KMS-11 (cell line): Measurements from ENCODE around the gene UPK1A.

Experiments used
- H2AFZ ChIP-seq: fragments of 200-600 bp; sonication (generic); 2 replicates; pipeline ENCODE4 v1.6.1; 2016; ENCODE audit warnings: antibody characterized with exemption, mixed run types, low read depth
- H3K27ac ChIP-seq: fragments of 200-600 bp; sonication (generic); 2 replicates; pipeline ENCODE4 v1.6.1; 2016; ENCODE audit warnings: mild to moderate bottlenecking, mixed run types
- H3K27me3 ChIP-seq: fragments of 200-600 bp; sonication (generic); 2 replicates; pipeline ENCODE4 v1.6.1; 2017; ENCODE audit warnings: mild to moderate bottlenecking, low read depth, mixed run types, moderate library complexity; ENCODE audit not compliant: insufficient read depth
- H3K36me3 ChIP-seq: fragments of 200-600 bp; sonication (generic); 2 replicates; pipeline ENCODE4 v1.6.1; 2017; ENCODE audit warnings: mild to moderate bottlenecking, mixed run types; ENCODE audit not compliant: insufficient read depth
- H3K4me1 ChIP-seq: fragments of 200-600 bp; sonication (generic); 2 replicates; pipeline ENCODE4 v1.6.1; 2016; ENCODE audit warnings: mild to moderate bottlenecking, low read depth, mixed run types; ENCODE audit not compliant: poor library complexity, severe bottlenecking
- H3K4me2 ChIP-seq: fragments of 200-600 bp; sonication (generic); 2 replicates; pipeline ENCODE4 v1.7.0; 2016; ENCODE audit warnings: mild to moderate bottlenecking, mixed run types
- H3K4me3 ChIP-seq: fragments of 200-600 bp; sonication (generic); IDR thresholded peaks from 2 replicates; pipeline ENCODE4 v1.6.1; 2017; ENCODE audit warnings: low read depth, low read length, mixed read lengths; ENCODE audit not compliant: insufficient read depth
- H3K79me2 ChIP-seq: fragments of 200-600 bp; sonication (generic); 2 replicates; pipeline ENCODE4 v1.6.1; 2016; ENCODE audit warnings: low read depth, mixed run types; ENCODE audit not compliant: insufficient read depth
- H3K9ac ChIP-seq: fragments of 200-600 bp; sonication (generic); 2 replicates; pipeline ENCODE4 v1.6.1; 2016; ENCODE audit warnings: mild to moderate bottlenecking, mixed run types
- H4K20me1 ChIP-seq: fragments of 200-600 bp; sonication (generic); 2 replicates; pipeline ENCODE4 v1.6.1; 2016; ENCODE audit warnings: mild to moderate bottlenecking, mixed run types; ENCODE audit not compliant: insufficient read depth
- CTCF ChIP-seq: fragments of 200-600 bp; sonication (generic); conservative IDR thresholded peaks from 2 replicates; pipeline ENCODE4 v1.6.1; 2017; ENCODE audit warnings: low read depth, mild to moderate bottlenecking, antibody characterized with exemption, low read length, moderate library complexity, mixed read lengths

The UPK1A gene

GRCh38 chr19:35642312-35642711 is 24.0 kb upstream of the UPK1A start:
- H3K79me2 ChIP-seq: no peaks in the 10 kb centered on the region
- H2AFZ ChIP-seq: no peak overlapping the region
- H3K36me3 ChIP-seq: no peaks in the 10 kb centered on the region
- H4K20me1 ChIP-seq: no peaks in the 10 kb centered on the region
- no peak overlapping the region for H3K27ac ChIP-seq
- H3K9ac ChIP-seq: no peak overlapping the region
- peak overlapping the region; percentile 95; the same call in 1 of the 2 replicates for H3K4me2 ChIP-seq
- no peak for TF ChIP-seq CTCF
- H3K27me3 ChIP-seq: no peaks in the 10 kb centered on the region
- H3K4me1 ChIP-seq: peaks cover 23% of the 10 kb centered on the region
- no peak overlapping the region for H3K4me3 ChIP-seq

GRCh38 chr19:35642798-35643254 is 23.5 kb upstream of the UPK1A start:
- Histone ChIP-seq H4K20me1 (no peaks in the 10 kb centered on the region), H2AFZ (peak overlapping the region; percentile 89), H3K79me2 (no peaks in the 10 kb centered on the region), H3K4me3 (no peak overlapping the region), H3K9ac (peak overlapping the region; percentile 73; the same call in 1 of the 2 replicates), H3K27me3 (no peaks in the 10 kb centered on the region), H3K4me2 (peak overlapping the region; percentile 95), H3K4me1 (peaks cover 28% of the 10 kb centered on the region), H3K27ac (peak overlapping the region; percentile 64), H3K36me3 (no peaks in the 10 kb centered on the region)
- TF ChIP-seq CTCF: no peak

GRCh38 chr19:35643255-35644205 is 22.8 kb upstream of the UPK1A start:
- H3K27me3 ChIP-seq: no peaks in the 10 kb centered on the region
- peak overlapping the region; percentile 89 for H2AFZ ChIP-seq
- peaks cover 28% of the 10 kb centered on the region for H3K4me1 ChIP-seq
- H3K27ac ChIP-seq: peak overlapping the region; percentile 64
- H4K20me1 ChIP-seq: no peaks in the 10 kb centered on the region
- peak overlapping the region; percentile 95 for H3K4me2 ChIP-seq
- peaks cover 3% of the 10 kb centered on the region for H3K79me2 ChIP-seq
- peak overlapping the region; percentile 73 for H3K9ac ChIP-seq
- H3K36me3 ChIP-seq: no peaks in the 10 kb centered on the region
- no peak overlapping the region for H3K4me3 ChIP-seq
- TF ChIP-seq CTCF: no peak

GRCh38 chr19:35644206-35644986 is 21.9 kb upstream of the UPK1A start:
- peak overlapping the region; percentile 73; the same call in 1 of the 2 replicates for H3K9ac ChIP-seq
- H3K27me3 ChIP-seq: no peaks in the 10 kb centered on the region
- peaks cover 33% of the 10 kb centered on the region for H3K4me1 ChIP-seq
- no peaks in the 10 kb centered on the region for H3K36me3 ChIP-seq
- H2AFZ ChIP-seq: peak overlapping the region; percentile 89
- H3K4me2 ChIP-seq: peak overlapping the region; percentile 95
- no peak overlapping the region for H3K4me3 ChIP-seq
- peaks cover 11% of the 10 kb centered on the region for H3K79me2 ChIP-seq
- no peaks in the 10 kb centered on the region for H4K20me1 ChIP-seq
- peak overlapping the region; percentile 64; the same call in 1 of the 2 replicates for H3K27ac ChIP-seq
- no peak for TF ChIP-seq CTCF
